Smooth muscle cell (in vitro differentiated cells): ENCODE measurements around the gene NHERF2. TPM values are rescaled to one million over a fixed set of nuclear protein-coding genes. Genes with fewer than 3 reads are reported as not detected.
"Not testable (repeated sequence)": the region's sequence is repeated elsewhere in the genome, so short reads cannot be mapped to it uniquely, and the experiment has no call there.

Experiments used
- DNase-seq: peaks from one replicate; lab custom pipeline; 2025; ENCODE audit not compliant: unreplicated experiment; lab: John Stamatoyannopoulos, UW
- H2AFZ ChIP-seq: fragments of 200-600 bp; sonication (generic); 2 replicates; pipeline ENCODE4 v1.6.0; 2016; ENCODE audit warnings: antibody characterized with exemption, low read depth, mild to moderate bottlenecking
- H3F3A ChIP-seq: fragments of 200-600 bp; sonication (generic); 2 replicates; pipeline ENCODE4 v1.6.0; 2017; ENCODE audit warnings: antibody characterized with exemption, low read depth
- H3K27ac ChIP-seq: fragments of 200-600 bp; sonication (generic); 2 replicates; pipeline ENCODE4 v1.5.1; 2016; ENCODE audit warnings: low read depth, mild to moderate bottlenecking
- H3K27me3 ChIP-seq: fragments of 200-600 bp; sonication (generic); 2 replicates; pipeline ENCODE4 v1.6.1; 2016; ENCODE audit warnings: low read depth, mild to moderate bottlenecking
- H3K36me3 ChIP-seq: fragments of 200-600 bp; sonication (generic); 2 replicates; pipeline ENCODE4 v1.5.1; 2016; ENCODE audit warnings: low read depth
- H3K4me1 ChIP-seq: fragments of 200-600 bp; sonication (generic); 2 replicates; pipeline ENCODE4 v1.5.1; 2016; ENCODE audit warnings: low read depth
- H3K4me2 ChIP-seq: fragments of 200-600 bp; sonication (generic); 2 replicates; pipeline ENCODE4 v1.6.0; 2016; ENCODE audit warnings: mild to moderate bottlenecking
- H3K4me3 ChIP-seq: fragments of 200-600 bp; sonication (generic); 2 replicates; pipeline ENCODE4 v1.5.1; 2016; ENCODE audit warnings: mild to moderate bottlenecking
- H3K79me2 ChIP-seq: fragments of 200-600 bp; sonication (generic); 2 replicates; pipeline ENCODE4 v1.6.0; 2016; ENCODE audit warnings: low read depth, mild to moderate bottlenecking
- H3K9ac ChIP-seq: fragments of 200-600 bp; sonication (generic); 2 replicates; pipeline ENCODE4 v1.6.0; 2016; ENCODE audit warnings: low read depth
- H3K9me3 ChIP-seq: fragments of 200-600 bp; sonication (generic); replicated peaks from 2 replicates; pipeline ENCODE4 v1.5.1; 2016; ENCODE audit warnings: low read depth
- H4K20me1 ChIP-seq: fragments of 200-600 bp; sonication (generic); 2 replicates; pipeline ENCODE4 v1.6.0; 2016; ENCODE audit warnings: low read depth
- WGBS: methylation state at CpG from one replicate; pipeline ENCODE4 v1.1.7; 2016; ENCODE audit warnings: low lambda C conversion rate; 5-methylcytosine and 5-hydroxymethylcytosine counted together
- polyA plus RNA-seq: library from polyadenylated mRNA; unstranded; fragments of >200 nt; fragmentation: Nextera tagmentation; extraction: Ambion mirVana; gene quantifications from 2 replicates; pipeline ENCODE4 v1.2.1, GENCODE V29; 2016
- total RNA-seq: library from RNA; depleted of rRNA; stranded (reverse); fragments of >200 nt; gene quantifications from 2 replicates; pipeline ENCODE4 v1.2.3, GENCODE V29; 2014
- TF ChIP-seq, protein P1 (sequence below): fragments of 200-600 bp; sonication (generic); IDR thresholded peaks from 2 replicates; pipeline ENCODE4 v1.5.1; 2017; ENCODE audit warnings: borderline replicate concordance, mild to moderate bottlenecking, antibody characterized with exemption; ENCODE audit not compliant: insufficient read depth, poor library complexity, severe bottlenecking

Gene NHERF2
- total and polyA plus RNA-seq, 2 experiments from 2014 or later: 14.4 to 40.2 TPM

DNA sequence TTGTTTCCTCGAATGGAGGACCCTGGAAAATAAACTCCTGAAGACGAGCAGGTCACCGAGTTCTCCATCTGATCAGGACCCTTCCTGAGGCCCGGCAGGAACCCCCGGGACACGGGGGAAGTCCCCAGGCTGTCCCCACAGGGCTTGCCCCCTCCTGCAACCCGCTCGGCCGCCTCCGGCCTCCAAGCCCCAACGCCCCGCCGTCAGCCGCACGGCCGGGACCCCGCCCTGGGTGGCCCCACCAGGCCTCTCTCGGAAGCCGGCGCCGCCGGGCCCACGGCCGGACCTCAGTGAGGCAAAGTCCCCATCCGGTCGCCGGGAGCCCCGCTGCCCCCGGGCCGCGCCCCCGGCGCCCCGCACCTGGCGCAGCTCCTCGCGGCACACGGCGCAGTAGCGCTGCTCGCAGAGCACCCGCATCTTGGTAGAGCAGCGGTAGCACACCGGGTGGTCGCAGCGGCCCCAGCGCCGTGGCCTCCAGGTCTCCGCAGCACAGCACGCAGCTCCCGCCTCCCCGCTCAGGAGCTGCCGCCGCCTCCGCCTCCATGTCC lies 17.5 kb upstream of the NHERF2 start:
- TF ChIP-seq, protein P1, sequence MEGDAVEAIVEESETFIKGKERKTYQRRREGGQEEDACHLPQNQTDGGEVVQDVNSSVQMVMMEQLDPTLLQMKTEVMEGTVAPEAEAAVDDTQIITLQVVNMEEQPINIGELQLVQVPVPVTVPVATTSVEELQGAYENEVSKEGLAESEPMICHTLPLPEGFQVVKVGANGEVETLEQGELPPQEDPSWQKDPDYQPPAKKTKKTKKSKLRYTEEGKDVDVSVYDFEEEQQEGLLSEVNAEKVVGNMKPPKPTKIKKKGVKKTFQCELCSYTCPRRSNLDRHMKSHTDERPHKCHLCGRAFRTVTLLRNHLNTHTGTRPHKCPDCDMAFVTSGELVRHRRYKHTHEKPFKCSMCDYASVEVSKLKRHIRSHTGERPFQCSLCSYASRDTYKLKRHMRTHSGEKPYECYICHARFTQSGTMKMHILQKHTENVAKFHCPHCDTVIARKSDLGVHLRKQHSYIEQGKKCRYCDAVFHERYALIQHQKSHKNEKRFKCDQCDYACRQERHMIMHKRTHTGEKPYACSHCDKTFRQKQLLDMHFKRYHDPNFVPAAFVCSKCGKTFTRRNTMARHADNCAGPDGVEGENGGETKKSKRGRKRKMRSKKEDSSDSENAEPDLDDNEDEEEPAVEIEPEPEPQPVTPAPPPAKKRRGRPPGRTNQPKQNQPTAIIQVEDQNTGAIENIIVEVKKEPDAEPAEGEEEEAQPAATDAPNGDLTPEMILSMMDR: no peak
- no peaks in the 10 kb centered on the region for H3K9me3 ChIP-seq
- peaks cover 23% of the 10 kb centered on the region for H3K4me1 ChIP-seq
- peaks cover 52% of the 10 kb centered on the region for H3K79me2 ChIP-seq
- H3K27ac ChIP-seq: peak overlapping the region; percentile 79
- 2% methylated on average over 6 of the region's 55 CpGs for WGBS
- DNase-seq: no peak
- H3K9ac ChIP-seq: peak overlapping the region; percentile 88
- no peaks in the 10 kb centered on the region for H3K27me3 ChIP-seq
- peak overlapping the region; percentile 90 for H3K4me2 ChIP-seq
- peaks cover 50% of the 10 kb centered on the region for H4K20me1 ChIP-seq
- H3K36me3 ChIP-seq: no peaks in the 10 kb centered on the region
- H2AFZ ChIP-seq: no peak overlapping the region
- H3K4me3 ChIP-seq: peak overlapping the region; percentile 98
- H3F3A ChIP-seq: no peaks in the 10 kb centered on the region

DNA sequence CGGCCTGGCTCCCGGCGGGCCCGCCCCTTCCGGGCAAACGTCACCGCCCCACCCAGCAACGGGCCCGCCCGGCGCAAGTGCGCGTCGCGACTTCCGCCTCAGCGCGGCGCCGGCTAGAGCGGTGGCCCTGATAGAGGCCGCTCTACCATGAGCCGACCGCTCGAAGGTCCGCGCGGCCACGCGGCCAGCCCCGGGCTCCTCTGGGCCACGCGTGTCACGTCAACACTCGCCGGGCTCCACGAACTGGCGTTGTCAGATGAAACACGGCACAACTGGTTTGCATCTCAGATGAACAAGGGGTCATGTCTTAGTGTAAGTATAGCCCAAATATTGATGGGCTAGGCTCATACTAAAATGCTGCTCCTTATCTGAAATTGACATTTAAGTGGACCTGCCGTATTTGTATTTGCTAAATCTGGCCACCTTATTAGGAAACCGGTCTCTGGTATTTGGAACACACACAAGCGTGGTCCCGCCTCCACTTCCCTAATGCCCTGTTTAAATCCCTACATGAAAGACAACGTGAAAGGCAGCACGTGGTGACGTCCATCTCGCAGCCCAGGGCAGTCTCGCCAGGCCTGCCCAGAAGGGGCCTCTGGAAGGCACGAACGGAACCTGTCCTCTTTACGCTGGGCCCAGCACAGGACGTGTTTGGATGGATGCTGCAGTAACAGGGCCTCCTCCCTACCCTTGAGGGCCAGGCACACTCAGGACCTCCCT lies 16.8 kb upstream of the NHERF2 start, which contains the start of gene ZNF598:
TSS of gene ZNF598 (minus strand) at position 31 of the 720 bp plus-strand sequence.
- Histone ChIP-seq H3K79me2 (peaks cover 45% of the 10 kb centered on the region), H3F3A (no peaks in the 10 kb centered on the region), H3K27me3 (no peaks in the 10 kb centered on the region), H2AFZ (peak within 1 kb of the TSS; percentile 97), H3K4me1 (peaks cover 21% of the 10 kb centered on the region), H3K4me3 (peak within 1 kb of the TSS; percentile 98), H4K20me1 (peaks cover 43% of the 10 kb centered on the region), H3K9me3 (no peaks in the 10 kb centered on the region), H3K9ac (peak within 1 kb of the TSS; percentile 88), H3K36me3 (no peaks in the 10 kb centered on the region), H3K4me2 (peak within 1 kb of the TSS; percentile 97), H3K27ac (peak within 1 kb of the TSS; percentile 94)
- TF ChIP-seq, protein P1: no peak
- peak; percentile 33 for DNase-seq
- 3% methylated on average over 50 of the region's 52 CpGs for WGBS

DNA sequence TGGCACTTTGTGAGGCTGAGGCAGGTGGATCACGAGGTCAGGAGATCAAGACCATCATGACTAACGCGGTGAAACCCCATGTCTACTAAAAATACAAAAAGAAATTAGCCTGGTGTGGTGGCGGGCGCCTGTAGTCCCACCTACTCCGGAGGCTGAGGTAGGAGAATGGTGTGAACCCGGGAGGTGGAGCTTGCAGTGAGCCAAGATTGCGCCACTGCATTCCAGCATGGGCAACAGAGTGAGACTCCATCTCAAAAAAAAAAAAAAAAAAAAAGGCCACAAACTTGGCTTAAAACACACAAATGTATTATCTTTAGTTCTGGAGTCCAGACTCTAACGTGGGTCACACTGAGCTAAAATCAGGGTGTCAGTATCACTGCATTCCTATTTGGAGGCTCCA lies 15.0 kb upstream of the NHERF2 start:
- H3K4me3 ChIP-seq, H3K27me3 ChIP-seq, H3K36me3 ChIP-seq, DNase-seq, H3F3A ChIP-seq, H3K4me2 ChIP-seq, H2AFZ ChIP-seq, H3K9ac ChIP-seq, H3K27ac ChIP-seq, H3K9me3 ChIP-seq: not testable (repeated sequence)
- WGBS: 89% methylated on average over 9 of the region's 9 CpGs
- Histone ChIP-seq H3K4me1 (peaks cover 21% of the 10 kb centered on the region), H4K20me1 (peaks cover 26% of the 10 kb centered on the region), H3K79me2 (peaks cover 27% of the 10 kb centered on the region)

GRCh38 chr16:2013527-2013926 lies 13.2 kb upstream of the NHERF2 start:
- Histone ChIP-seq H3K27me3 (no peaks in the 10 kb centered on the region), H3K4me2 (no peak overlapping the region), H3K9me3 (no peaks in the 10 kb centered on the region), H4K20me1 (peaks cover 8% of the 10 kb centered on the region), H3K9ac (no peak overlapping the region), H3K4me3 (no peak overlapping the region), H3K27ac (no peak overlapping the region), H3K36me3 (no peaks in the 10 kb centered on the region), H3K79me2 (peaks cover 9% of the 10 kb centered on the region), H2AFZ (no peak overlapping the region), H3F3A (no peaks in the 10 kb centered on the region), H3K4me1 (peaks cover 10% of the 10 kb centered on the region)
- DNase-seq: no peak
- TF ChIP-seq, protein P1: no peak
- 95% methylated on average over 15 of the region's 15 CpGs for WGBS
